ENCODE data around the gene FBXO28. TPM values are rescaled to one million over a fixed set of nuclear protein-coding genes. Genes with fewer than 3 reads are reported as not detected.

The FBXO28 gene
- total RNA-seq, 4 donors from 2014 or later = 7.0 to 31.0 (median 26.4) TPM

GRCh38 chr1:224106568-224107281 is 7.2 kb upstream of the FBXO28 start:
- TF ChIP-seq EP300 (IDR thresholded peaks at IDR 0.05; ENCODE audit: low read depth) = no peak
- TF ChIP-seq POLR2A (IDR thresholded peaks at IDR 0.05) = no peak
- peak; percentile 23 to 46 (median 31) for TF ChIP-seq CTCF (IDR thresholded peaks at IDR 0.05)
- peak; percentile 41 for DNase-seq
- Histone ChIP-seq H3K27me3 (peaks cover 7% of the 10 kb centered on the region), H3K4me1 (peaks cover 0 to 7% (median 2%) of the 10 kb centered on the region in 4 donors), H3K27ac (no peak overlapping the region), H3K9me3 (no peaks in the 10 kb centered on the region), H3K36me3 (no peaks in the 10 kb centered on the region), H3K4me3 (no peak overlapping the region)
- in situ Hi-C loops (cut with MboI; ENCODE audit: low pct_ligation_motif_present in 1 of 4, low pct_unique_long_range_greater_than_20kb in 1 of 4, low sequenced_read_pairs in 3 of 4) = loop anchor here in 1 of 4 donors (25.0 kb wide), 1 partner anchor 206 kb away; no protein-coding TSS in a partner anchor
- intact Hi-C loops (cut with DNase I; ENCODE audit: low total_unique reads) = no loop called here
- 18 to 27% methylated on average over 2 to 5 of the region's 5 CpGs for WGBS, 2 donors (ENCODE audit: low coverage in 1 of 2)

GRCh38 chr1:224107282-224107625 is 6.7 kb upstream of the FBXO28 start:
- Histone ChIP-seq H3K9me3 (no peaks in the 10 kb centered on the region), H3K27me3 (peaks cover 7% of the 10 kb centered on the region), H3K27ac (no peak overlapping the region), H3K4me3 (no peak overlapping the region), H3K4me1 (peaks cover 0 to 7% (median 2%) of the 10 kb centered on the region in 4 donors), H3K36me3 (no peaks in the 10 kb centered on the region)
- TF ChIP-seq POLR2AphosphoS5 (IDR thresholded peaks at IDR 0.05) = no peak
- TF ChIP-seq POLR2A (IDR thresholded peaks at IDR 0.05) = no peak
- TF ChIP-seq EP300 (IDR thresholded peaks at IDR 0.05; ENCODE audit: low read depth) = no peak
- TF ChIP-seq CTCF (IDR thresholded peaks at IDR 0.05) = no peak
- intact Hi-C loops (cut with DNase I; ENCODE audit: low total_unique reads) (no loop called here), in situ Hi-C loops (cut with MboI; ENCODE audit: low pct_ligation_motif_present in 1 of 4, low pct_unique_long_range_greater_than_20kb in 1 of 4, low sequenced_read_pairs in 3 of 4) (loop anchor here in 1 of 4 donors (25.0 kb wide), 1 partner anchor 205 kb away; no protein-coding TSS in a partner anchor)
- no peak for DNase-seq

- H3K27me3 ChIP-seq = peaks cover 7% of the 10 kb centered on the region
- intact Hi-C loops (cut with DNase I; ENCODE audit: low total_unique reads) = no loop called here
- TF ChIP-seq POLR2AphosphoS5 (IDR thresholded peaks at IDR 0.05) (no peak), CTCF (IDR thresholded peaks at IDR 0.05) (no peak), EP300 (IDR thresholded peaks at IDR 0.05; ENCODE audit: low read depth) (no peak), POLR2A (IDR thresholded peaks at IDR 0.05) (no peak)
- no peak overlapping the region for H3K4me3 ChIP-seq
- no peak for DNase-seq
- no peaks in the 10 kb centered on the region for H3K9me3 ChIP-seq
- in situ Hi-C loops (cut with MboI; ENCODE audit: low pct_ligation_motif_present in 1 of 4, low pct_unique_long_range_greater_than_20kb in 1 of 4, low sequenced_read_pairs in 3 of 4) = loop anchor here in 1 of 4 donors (25.0 kb wide), 1 partner anchor 203 kb away; no protein-coding TSS in a partner anchor
- peaks cover 0 to 13% (median 5%) of the 10 kb centered on the region in 4 donors for H3K4me1 ChIP-seq
- no peak overlapping the region for H3K27ac ChIP-seq
- no peaks in the 10 kb centered on the region for H3K36me3 ChIP-seq
These were observed 4.9 kb upstream of the FBXO28 start for GRCh38 chr1:224108991-224109390.

GRCh38 chr1:224109981-224110380 is 3.9 kb upstream of the FBXO28 start:
- intact Hi-C loops (cut with DNase I; ENCODE audit: low total_unique reads) = no loop called here
- no peaks in the 10 kb centered on the region for H3K9me3 ChIP-seq
- H3K27me3 ChIP-seq = peaks cover 7% of the 10 kb centered on the region
- in situ Hi-C loops (cut with MboI; ENCODE audit: low pct_ligation_motif_present in 1 of 4, low pct_unique_long_range_greater_than_20kb in 1 of 4, low sequenced_read_pairs in 3 of 4) = loop anchor here in 3 of 4 donors (10.0 to 25.0 kb wide), 4 partner anchors 202 to 345 kb away; partner anchors contain the start of gene NVL (in 1 of the 3)
- 92% methylated on average over 1 of the region's 1 CpG; no CpG with 5 or more reads in 1 of the 2 donors for WGBS, 2 donors (ENCODE audit: low coverage in 1 of 2)
- H3K4me1 ChIP-seq = peaks cover under 1 to 16% (median 8%) of the 10 kb centered on the region in 4 donors
- no peak for TF ChIP-seq POLR2A (IDR thresholded peaks at IDR 0.05)
- TF ChIP-seq EP300 (IDR thresholded peaks at IDR 0.05; ENCODE audit: low read depth) = no peak
- TF ChIP-seq CTCF (IDR thresholded peaks at IDR 0.05) = no peak
- TF ChIP-seq POLR2AphosphoS5 (IDR thresholded peaks at IDR 0.05) = no peak
- H3K4me3 ChIP-seq = no peak overlapping the region
- H3K27ac ChIP-seq = no peak overlapping the region
- no peaks in the 10 kb centered on the region for H3K36me3 ChIP-seq
- DNase-seq = no peak

Data from transverse colon (tissue), 4 donors.